HG03175 (cell line): ENCODE data around the gene PTX4.

ENCODE experiments used
- ATAC-seq: cut with Tn5 transposase; IDR thresholded peaks from one replicate; pipeline ENCODE4 v1.9.1; 2021; ENCODE audit warnings: mild to moderate bottlenecking, moderate library complexity; ENCODE audit not compliant: unreplicated experiment

Gene PTX4

DNA sequence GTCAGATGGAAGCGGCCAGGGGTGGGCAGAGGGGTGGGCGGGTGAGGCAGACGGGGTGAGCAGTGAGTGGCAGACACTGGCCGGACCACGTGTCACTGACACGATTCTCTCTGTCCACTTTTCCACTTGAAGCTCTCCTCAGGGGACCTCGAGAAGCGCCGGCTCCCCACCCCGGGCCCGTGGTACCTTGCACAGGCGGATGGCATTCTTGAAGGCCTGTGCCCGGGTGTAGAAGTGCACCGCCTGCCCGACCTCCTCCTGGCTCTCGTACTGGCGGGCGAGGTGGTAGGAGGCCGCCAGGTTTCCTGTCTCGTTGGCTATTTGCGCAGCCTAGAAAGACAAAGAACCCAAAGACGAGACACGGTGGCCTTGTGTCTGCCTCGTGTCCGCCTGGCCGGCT is 35.6 kb upstream of the PTX4 start:
- no peak for ATAC-seq

DNA sequence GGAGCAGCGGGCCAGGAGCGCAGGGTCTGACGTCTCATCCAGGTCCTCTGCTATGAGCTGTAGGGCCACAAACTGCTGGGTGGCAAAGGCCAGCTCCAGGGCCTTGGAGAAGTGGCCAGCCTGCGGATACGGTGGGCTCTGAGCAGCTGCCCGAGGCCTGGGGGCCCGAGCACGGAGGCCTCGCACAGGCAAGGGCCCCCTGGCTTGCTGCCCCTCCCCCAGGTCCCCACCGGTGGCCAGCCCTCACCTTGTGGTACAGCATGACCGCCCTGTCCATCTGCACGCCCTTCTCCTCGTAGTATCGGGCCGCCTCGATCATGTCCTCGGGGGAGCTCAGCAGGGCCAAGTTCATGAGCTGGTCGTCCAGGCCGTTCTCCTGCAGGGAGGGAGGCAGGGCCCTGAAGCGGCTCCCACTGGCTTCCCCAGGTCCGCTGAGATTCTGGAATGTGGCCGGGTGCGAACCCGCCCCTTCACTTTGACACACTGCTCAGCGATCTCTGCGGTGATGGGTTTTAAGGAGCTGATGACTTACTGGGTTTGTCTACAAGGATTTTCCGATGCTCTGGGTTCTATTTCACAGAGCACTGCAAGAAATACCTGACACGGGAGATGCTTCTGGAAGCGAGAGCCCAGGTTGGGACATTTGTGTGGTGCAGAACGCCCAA is 35.0 kb upstream of the PTX4 start:
- ATAC-seq: no peak

DNA sequence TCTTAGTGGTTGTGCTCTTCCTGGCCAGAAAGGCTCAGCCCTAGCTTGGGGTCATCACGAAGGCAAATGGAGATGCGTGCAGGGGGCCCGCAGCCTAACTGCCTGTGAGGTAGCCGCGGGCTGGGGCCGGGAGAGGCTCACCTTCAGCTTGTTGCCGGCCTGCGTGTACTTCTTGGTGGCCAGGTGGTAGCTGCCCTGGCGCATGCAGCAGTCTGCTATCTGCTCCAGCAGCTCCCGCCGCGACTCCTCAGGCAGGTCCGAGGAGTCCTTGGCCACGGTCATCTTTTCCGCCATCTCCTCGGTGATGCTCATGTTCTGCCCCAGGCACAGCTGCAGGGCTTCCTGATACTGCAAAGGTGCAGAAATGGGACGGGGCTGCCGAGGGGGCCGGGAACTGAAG is 31.7 kb upstream of the PTX4 start:
- no peak for ATAC-seq

DNA sequence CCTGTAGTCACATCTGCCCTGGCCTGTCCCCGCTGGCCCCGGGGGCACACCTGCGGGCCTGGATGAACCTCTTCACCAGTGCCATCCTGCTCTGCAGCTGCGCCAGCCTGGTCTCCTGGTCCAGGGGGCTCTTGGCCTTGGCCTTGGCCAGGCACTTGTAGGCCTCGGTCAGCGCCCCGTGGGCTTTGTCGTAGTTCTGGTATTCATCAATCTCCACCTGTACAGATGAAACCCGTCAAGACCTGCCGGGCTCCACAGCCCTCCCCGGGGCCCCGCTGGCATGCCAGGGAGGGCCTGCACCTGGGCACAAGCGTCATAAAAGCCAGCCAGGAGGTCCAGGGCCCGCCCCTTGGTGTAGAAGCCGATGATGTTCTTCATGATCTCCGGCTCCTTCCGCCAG is 31.1 kb upstream of the PTX4 start:
- no peak for ATAC-seq

DNA sequence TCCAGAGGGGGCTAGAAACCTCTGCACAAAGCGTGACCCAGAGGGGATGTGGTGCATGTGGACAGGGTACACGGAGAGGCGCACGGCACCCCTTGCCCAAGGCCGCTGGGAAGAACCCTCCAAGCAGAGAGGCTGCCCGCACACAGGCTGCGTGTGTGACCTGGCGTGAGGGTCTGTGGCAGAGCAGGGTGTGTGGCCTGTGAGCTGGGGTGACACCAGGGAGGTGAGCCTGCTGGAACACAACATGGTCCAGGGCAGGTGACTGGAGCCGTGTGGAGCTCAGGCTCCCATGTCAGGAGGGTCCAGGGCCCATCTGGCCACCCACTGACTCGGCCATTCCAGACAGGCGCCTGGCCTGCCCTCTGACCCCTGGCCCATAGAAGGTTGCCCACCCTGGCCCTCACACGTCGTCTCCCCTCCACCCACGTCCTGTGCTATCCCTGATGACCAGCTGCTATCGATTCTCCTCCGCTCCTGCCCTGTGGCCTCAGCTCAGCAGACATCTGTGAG is 29.9 kb upstream of the PTX4 start:
- ATAC-seq: no peak

DNA sequence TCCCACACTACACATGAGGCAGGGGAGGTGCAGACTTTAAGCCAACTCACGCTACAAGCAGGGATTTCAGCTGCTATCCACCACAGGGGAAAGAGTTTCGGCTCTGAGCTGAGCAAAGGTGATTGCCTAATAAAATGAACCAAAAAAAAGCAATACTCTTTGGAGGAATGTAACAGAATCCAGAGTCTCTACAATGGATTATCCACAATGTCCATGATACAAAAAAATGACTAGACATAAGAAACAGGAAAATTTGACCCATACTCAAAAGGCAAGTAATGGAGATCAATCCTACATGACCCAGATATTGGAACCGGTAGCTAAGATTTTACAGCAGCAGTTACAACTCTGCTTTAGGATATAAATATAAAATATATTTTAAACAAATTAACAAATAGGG is 25.8 kb upstream of the PTX4 start:
- no peak for ATAC-seq

DNA sequence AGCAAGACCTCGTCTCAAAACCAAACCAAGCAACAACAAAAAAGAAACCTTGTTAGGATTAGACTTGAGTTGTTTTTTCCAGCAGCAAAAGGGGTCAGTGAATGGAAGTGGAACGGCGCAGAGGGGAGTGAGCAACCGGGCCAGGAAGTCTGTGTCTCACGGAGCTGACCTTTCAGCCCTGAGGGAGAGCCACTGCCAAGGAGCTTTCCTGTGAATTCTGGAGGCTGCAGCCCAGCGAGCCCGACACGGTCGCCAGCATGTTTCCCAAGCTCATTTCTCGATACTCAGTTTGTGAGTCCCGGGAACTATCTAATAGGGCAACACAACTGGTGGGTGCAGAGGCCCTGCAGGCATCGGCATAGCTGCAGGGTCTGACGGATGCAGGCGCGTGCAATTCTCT is 24.0 kb upstream of the PTX4 start:
- ATAC-seq: no peak

DNA sequence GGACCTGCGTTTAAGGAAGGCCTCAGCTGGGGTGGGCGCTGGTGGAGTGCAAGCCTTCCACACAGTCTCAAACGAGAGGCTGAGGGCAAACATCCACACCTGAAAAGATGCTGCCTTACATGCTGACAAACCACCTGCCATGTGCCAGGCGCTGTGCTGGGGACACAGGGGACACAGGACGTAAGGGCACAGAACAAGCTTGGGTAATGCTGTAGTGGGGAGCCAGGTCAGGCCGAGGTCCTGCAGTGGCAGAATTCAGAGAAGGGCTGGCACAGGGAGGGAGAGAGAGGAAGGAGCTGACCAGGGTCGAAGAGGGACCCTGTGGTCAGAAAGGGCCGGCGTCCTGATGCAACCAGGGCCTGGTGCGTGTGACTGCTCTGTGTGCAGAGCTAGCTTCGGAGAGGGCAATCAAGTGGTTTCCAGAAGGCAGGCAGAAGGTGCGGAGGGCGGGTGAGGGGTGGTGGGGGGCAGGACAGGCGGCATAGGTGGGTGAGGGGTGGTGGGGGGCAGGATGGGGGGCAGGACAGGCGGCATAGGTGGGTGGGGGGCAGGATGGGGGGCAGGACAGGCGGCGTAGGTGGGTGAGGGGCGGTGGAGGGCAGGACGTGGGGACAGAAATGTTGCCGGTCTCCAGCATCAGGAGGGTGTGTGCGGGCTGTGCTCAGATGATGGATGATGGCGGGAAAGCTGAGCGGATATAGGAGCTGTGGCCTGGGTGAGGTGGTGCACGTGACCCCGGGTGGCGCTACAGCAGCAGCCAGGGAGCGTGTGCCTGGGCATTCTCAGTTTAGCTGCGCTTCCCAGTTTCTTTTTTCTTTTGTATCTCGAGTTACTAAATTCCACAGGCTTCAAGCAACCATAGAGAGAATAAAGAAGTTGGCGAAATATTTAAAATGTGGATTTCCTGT is 23.2 kb upstream of the PTX4 start:
- ATAC-seq: no peak

DNA sequence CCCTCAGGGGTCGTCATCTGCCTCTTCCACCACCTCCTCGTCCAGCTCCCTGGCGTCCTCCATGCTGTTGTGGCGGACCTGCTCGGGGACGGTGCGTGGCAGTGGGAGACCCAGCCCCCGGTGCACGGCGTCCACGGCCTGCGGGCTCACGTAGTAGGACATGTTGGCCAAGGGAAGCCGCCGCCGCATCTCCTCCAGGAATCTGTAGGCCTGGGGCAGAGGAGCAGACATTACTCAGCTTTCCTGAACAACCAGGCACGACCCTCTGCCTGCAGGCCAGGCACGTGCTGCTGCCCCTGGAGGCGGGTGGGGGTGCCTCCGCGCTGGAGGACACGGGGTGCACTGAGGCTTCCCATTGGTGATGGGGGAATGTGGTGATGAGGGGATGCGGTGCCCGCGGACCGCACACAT is 22.2 kb upstream of the PTX4 start:
- ATAC-seq: no peak

DNA sequence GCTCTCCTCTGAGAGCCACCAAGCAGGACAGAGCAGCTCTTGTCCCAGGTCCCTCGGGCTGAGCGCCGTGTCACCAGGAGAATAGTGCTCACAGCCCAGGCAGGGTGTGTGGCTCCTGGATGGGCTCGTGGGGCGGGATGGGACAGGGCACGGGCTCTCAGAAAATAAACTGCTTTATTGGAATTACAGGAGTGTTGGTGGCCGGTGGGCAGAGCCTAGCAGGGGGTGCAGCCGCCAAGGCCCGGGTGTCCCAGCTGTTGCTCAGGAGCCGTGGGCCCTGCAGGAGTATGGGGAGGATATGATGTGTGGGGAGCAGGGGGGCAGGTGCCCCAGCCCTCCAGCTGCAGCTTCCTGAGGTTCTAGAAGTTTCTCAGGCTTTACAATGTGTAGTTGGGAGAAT is 21.5 kb upstream of the PTX4 start:
- ATAC-seq: no peak

DNA sequence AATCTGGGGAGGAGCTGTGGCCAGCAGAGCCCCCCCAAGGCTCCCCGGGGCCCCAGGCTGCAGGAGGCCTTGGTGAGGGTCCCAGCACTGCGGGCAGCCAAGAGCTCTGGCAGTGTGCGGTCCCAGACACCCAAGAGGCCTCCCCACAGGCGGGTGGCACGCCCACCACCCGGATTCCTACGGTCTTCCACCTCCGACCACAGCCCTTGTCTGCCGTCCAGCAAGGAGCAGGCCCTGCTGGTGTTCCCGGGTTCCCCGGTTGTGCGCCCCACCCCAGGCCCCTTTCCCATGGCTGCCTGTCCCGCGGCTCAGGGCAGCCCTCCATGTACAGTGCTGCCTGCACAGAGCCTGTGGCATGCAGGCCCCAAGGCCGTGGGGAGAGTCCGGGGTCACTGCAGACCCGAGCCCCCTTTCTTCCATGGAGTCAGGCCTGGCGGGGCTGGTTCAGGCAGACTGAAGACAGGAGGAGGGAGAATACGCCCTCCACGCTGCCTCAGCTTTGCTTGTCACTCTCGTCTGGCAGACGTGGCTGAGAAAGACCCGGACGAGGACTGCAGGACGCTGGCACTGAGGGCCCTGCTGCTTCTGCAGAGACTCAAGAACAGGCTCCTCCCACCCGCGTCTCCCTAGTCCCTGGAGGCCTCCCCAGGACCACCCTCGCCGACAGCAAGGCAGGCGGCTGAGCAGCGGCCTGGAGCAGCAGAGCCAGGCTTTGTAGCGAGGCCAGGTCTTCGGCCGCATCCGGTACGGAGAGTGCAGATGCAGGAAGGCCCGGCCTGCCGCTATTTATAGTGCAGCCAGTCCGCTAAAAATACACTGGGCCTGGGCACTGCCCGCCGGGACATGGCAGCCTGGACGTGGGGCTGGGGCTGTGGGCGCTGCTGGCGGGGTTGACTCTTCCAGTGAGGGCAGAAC is 20.8 kb upstream of the PTX4 start:
- ATAC-seq: no peak

DNA sequence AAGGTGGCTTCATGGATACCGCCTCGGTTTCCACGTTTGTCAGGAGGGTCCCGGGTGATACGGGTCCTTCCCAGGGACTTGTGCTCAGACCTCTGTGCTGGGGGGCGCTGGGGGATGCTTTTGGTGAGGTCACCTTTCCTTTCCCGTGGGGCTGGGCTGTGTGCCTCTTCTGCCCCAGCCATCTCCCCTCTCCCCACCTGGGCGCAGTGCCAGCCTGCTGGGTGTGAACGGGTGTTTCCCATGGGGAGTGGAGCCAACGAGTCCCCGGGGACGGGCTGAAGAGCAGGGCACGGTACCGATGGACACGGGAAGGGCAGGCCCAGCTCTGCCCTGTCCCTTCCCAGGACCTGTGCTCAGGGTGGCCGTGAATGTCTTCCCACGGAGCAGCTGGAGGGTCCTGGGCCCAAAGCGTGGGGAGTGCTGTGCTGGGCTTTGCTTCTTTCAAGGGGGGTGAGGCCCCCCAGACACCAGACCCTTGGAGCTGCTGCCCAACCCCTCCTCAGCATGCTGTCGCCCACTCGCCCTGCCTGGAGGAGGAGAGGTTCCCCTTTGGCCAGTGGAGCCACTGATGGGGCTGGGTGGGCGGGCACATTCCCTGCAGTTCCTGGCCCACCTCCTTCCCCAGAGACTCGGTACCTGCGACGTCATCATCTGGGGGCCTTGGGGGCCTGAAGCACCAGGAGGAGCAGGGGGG is 19.9 kb upstream of the PTX4 start:
- no peak for ATAC-seq

DNA sequence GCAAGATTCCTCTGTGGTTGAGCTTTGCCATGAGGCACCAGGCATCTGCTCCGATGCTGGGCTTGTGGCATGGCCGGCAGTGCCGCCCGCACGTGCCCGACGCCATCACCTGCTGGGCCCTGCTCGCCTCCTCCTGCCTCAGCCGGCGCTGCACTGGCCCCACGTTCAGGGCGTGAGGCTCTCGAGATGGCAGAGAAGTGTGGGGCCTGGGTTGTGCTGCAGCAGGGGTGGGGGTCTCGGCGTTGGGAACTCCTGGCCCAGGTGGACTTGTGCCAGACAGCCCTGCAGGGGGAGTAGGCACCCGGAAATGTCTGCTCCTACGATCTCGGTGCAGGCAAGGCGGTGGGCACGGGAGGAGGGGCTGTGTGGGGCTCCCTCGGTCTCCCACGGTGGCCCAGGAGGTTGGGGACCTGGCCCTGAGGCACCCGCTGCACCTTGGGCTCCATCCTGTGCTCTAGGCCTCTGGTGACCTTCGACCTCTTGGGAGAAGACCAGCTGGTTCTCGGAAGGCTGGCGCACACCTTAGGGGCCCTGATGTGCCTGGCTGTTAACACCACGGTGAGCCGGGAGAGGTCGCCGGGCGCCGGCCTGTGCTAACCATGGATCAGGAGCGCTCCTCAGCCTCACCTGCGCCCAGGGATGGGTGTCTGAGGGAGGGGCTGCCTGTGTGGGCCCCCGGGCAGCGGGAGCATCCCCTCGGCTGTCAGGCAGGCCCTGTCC is 17.9 kb upstream of the PTX4 start:
- no peak for ATAC-seq

DNA sequence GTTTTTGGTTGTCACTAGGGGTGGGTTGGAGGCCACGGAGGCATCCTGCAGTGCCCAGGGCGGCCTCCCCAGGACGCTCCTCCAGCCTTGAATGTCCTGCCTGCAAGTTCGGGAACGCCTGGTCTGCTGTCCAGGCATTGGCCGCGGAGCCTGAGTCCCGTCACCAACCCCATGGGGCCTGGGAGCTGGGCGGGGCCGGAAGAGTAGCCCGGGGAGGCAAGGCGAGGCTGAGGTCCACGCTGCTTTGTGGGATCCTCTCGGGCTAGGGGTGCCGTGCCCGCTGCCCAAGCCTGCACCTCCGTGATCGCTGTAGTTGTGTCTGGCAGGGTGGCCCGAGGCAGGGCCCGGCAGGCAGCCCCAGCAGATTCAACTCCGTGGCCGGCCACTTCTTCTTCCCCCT is 17.2 kb upstream of the PTX4 start:
- ATAC-seq: no peak

DNA sequence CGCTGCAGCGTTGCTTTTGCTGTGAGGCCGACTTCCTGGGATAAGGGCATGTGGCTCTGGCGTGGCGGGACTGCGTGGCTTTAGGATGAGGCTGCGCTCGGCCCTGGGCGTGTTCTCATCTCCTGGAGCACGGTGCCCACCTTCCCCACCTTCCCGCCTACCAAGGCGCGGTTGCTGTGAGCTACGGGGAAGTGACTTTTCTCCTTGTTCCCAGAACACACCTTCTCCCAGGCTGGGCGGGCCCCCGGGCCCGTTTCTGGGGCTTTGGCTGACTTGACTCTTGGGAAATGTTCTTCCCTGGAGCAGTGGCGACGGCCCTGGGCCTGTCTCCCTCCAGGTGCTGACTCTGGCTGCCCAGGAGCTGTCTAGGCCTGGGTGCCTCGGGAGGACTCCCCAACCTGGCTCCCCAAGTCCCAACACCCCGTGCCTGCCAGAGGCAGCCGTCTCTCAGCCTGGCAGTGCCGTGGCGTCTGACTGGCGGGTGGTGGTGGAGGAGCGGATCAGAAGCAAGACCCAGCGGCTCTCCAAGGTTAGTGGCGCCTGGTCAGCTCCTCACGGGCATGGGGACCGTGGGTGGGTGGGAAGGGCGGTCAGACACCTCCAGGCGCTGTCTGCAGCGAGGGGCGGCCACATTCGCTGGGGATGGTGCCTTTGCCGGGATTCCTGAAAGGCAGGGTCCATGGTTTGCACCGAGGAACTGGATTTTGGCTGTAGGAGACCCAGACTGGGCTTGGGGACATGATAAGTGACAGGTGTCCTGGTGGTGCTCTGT is 16.5 kb upstream of the PTX4 start:
- ATAC-seq: no peak

DNA sequence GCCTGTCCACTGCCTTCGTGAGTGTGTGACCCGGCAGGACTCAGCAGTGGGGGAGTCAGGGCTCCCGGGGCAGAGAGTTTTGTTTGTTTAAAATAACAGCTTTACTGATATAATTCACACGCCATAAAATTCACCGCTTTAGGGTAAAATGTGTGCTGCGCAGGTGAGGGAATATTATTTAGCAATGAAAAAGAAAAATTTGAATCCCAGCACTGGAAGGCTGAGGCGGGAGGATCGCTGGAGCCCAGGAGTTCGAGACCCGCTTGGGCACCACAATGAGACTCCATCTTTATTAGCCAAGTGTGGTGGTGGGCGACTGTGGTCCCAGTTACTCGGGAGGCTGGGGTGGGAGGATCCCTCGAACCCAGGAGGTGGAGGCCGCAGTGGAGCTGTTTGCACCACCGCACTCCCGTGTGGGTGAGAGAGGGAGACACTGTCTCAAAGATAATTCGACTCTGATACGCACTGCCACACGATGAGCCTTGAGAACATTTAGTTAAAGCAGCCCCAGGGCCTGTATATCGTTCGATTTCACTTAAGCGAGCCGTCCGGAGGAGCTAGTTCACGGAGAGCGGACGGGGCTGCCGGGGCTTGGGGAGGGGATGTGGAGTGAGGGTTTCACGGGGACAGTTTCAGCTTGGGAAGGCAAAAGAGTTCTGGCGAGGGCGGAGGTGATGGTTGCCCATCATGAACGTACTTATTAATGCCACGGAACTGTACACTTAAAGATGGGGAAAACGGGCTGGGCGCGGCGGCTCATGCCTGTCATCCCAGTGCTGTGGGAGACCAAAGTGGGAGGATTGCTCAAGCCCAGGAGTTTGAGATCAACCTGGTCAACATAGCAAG is 14.6 kb upstream of the PTX4 start:
- no peak for ATAC-seq

DNA sequence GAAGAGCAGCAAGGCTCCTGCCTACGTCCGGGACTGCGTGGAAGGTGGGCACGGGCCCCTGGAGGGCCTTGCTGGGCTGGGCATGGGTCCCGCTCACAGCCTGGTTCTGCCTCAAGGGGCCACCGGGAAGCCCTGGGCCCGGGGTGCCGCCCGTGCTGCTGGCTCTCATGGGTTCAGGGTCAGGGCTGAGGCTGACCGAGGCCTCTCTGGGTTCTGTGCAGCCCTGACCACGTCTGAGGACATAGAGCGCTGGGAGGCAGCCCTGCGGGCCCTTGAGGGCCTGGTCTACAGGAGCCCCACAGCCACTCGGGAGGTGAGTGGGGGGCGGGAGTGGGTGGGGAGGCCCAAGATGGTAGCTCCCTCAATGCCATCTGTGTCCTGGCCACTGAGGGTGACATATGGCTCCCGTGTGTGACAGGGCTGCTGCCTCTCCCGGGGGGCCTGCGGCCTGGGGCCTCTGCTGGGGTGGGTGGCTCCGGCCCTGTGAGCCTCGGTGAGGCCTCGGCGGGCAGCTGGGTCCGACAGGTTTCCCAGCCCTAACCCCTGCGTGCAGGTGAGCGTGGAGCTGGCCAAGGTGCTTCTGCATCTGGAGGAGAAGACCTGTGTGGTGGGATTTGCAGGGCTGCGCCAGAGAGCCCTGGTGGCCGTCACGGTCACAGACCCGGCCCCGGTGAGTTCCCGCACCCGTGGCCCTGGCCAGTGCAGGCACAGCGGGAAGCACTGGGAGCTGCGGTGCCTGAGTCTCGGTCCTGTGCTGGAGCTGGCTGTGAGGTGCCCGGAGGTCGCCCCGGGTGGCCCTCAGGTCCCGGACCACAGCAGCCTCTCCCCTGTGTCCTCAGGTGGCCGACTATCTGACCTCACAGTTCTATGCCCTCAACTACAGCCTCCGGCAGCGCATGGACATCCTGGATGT is 13.6 kb upstream of the PTX4 start:
- no peak for ATAC-seq
